Heart left ventricle (tissue), 13 donors: Measurements from ENCODE around the gene SH3BP5.

ENCODE experiments used
- CTCF ChIP-seq, 12 donors: fragments of 200-600 bp; sonication (generic) in 4 of 12; IDR thresholded peaks; one replicate each; pipeline versions ENCODE4 v1.5.0 to v1.8.0; 2018 to 2022; ENCODE audit warnings: antibody characterized with exemption in 12 of 12, mild to moderate bottlenecking in 5 of 12
- POLR2A ChIP-seq, 2 donors: fragments of 450-650 bp; IDR thresholded peaks; one replicate each; pipeline ENCODE4 v1.6.1; 2017; ENCODE audit warnings: antibody characterized with exemption in 2 of 2, mild to moderate bottlenecking in 2 of 2, moderate library complexity in 2 of 2
- donor health status: ischemic (EF 13 %, LVEDD 7.1; RV severe dilation, severe dysfunction).
- donor health status: DM: no; HTN: yes; CAD: no.
- donor health status: DM: no; HTN: no; CAD: no.
- donor health status: ischemic (EF 25% LVEDD 6.9; RV normal size, moderate dysfunction).
- donor health status: ischemic (EF 25% LVEDD 5.7; RV mildly dilated, moderate dysfunction).
- donor health status: ischemic (EF 35%, LVEDD 5.7; RV mildly dilated, moderate dysfunction).
- donor health status: nonischemic (EF 11% LVEDD 7.7; RV severe dilation, severe dysfunction).
- donor health status: DM: yes; HTN: yes; CAD: no.
- donor health status: PGD.
- donor health status: ischemic (EF 29% LVEDD 5.4; RV normal size, mild dysfunction).
- donor health status: nonischemic (EF 23%, LVEDD 6.1; RV moderate dilation, normal function).

DNA sequence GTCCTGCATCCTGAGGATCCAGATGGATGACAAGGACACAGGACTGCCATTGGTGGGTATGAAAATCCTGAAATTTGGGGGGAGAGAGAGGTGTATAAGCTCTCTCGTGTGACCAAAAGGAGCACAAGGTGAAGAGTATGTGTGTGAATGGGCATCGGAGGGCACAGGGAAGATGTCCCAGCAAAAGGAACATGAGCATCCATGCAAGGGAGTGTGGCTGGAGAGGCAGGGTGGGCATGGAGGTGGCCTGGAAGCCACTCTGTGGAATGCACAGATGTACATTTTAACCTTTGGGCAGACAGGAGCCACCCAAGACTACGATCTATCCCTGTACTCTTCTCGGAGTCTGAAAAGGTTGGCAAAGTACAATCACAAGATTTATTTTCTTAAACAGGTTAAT is 71.9 kb downstream of the SH3BP5 start:
- TF ChIP-seq CTCF (IDR thresholded peaks at IDR 0.05) (no peak), POLR2A (IDR thresholded peaks at IDR 0.05) (no peak)
